Effector memory CD4-positive, alpha-beta T cell (primary cell): Measurements from ENCODE around the gene CDK18.
A peak's percentile ranks its signal among the peaks of the same experiment; 100 is the strongest.

Source experiments
- DNase-seq, 3 donors: peaks; one replicate each; pipeline ENCODE4 v3.0.0-alpha.2; 2020
- H3K27ac ChIP-seq: 2 replicates; pipeline ENCODE4 v1.7.0; 2013; ENCODE audit warnings: mild to moderate bottlenecking, low read length, moderate library complexity; ENCODE audit not compliant: insufficient read depth, poor library complexity, severe bottlenecking
- H3K27me3 ChIP-seq: replicated peaks from 2 replicates; pipeline ENCODE4 v1.7.0; 2013; ENCODE audit warnings: mild to moderate bottlenecking, low read length; ENCODE audit not compliant: insufficient read depth, control insufficient read depth, poor library complexity, severe bottlenecking
- H3K36me3 ChIP-seq: 2 replicates; pipeline ENCODE4 v1.7.0; 2013; ENCODE audit warnings: mild to moderate bottlenecking, low read length, moderate library complexity; ENCODE audit not compliant: control insufficient read depth, insufficient read depth
- H3K4me1 ChIP-seq: 2 replicates; pipeline ENCODE4 v1.7.0; 2013; ENCODE audit warnings: low read length, mild to moderate bottlenecking; ENCODE audit not compliant: control insufficient read depth, insufficient read depth, poor library complexity, severe bottlenecking
- H3K4me3 ChIP-seq: 2 replicates; pipeline ENCODE4 v1.7.0; 2013; ENCODE audit warnings: low read length, low read depth, mild to moderate bottlenecking; ENCODE audit not compliant: insufficient read depth, poor library complexity, severe bottlenecking
- H3K9me3 ChIP-seq: 2 replicates; pipeline ENCODE4 v1.7.0; 2013; ENCODE audit warnings: mild to moderate bottlenecking, low read length, moderate library complexity; ENCODE audit not compliant: control insufficient read depth

Gene CDK18

DNA sequence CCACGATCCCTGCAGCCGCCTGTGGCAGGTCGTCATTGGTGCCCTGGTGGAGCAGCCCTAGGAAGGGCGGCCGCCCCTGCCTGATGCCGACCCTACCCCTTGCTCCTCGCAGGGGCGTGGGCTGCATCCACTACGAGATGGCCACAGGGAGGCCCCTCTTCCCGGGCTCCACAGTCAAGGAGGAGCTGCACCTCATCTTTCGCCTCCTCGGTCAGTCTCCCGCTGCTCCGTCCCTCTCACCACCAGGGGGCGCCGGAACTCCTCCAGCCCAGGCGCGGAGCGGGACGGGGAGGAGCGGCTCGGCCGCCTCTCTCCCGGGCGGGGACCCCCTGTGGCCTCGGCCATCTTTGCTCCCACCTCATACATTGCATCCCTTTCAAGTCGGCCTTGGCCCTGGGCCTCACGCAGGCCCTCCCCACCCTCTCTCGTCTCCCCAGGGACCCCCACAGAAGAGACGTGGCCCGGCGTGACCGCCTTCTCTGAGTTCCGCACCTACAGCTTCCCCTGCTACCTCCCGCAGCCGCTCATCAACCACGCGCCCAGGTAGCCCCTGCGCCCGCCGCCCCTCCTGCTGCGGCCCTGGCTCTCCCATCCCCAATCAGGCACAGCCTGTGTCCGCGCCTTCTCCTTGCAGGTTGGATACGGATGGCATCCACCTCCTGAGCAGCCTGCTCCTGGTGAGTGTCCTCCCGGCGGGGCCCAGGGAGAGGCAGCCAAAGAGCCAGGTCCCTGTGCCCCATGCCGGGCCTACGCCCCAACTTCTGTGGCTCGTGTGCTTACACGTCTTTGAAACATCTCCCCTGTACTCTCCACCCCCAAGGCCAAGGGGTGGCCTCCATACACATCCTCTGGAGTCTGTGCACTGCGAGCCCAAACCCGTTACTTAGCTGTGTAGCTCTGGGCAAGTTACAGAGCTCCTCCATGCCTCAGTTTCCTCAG is 24.7 kb downstream of the CDK18 start:
- no peak overlapping the region for H3K27ac ChIP-seq
- H3K4me3 ChIP-seq = no peak overlapping the region
- peak; percentile 46 to 70 (median 63) for DNase-seq
- no peaks in the 10 kb centered on the region for H3K36me3 ChIP-seq
- no peaks in the 10 kb centered on the region for H3K27me3 ChIP-seq
- peaks cover 4% of the 10 kb centered on the region for H3K4me1 ChIP-seq
- H3K9me3 ChIP-seq = no peaks in the 10 kb centered on the region

DNA sequence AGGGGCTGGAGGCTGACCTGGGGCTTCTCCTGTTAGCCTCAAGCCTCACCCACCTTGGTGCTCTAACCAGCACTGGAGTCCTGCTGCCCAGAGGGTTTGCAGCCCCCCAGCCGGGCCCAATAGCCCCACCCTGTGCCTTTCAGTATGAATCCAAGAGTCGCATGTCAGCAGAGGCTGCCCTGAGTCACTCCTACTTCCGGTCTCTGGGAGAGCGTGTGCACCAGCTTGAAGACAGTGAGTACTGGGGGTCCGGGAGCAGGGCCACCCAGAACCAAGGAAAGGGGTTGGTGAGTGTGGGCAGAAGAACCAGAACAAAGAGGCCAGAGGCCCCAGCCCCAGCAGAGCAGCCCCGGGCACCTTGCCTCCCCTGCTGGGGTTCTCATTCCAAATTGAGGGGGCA is 25.6 kb downstream of the CDK18 start:
- Histone ChIP-seq H3K9me3 (no peaks in the 10 kb centered on the region), H3K4me3 (no peak overlapping the region), H3K36me3 (no peaks in the 10 kb centered on the region), H3K27me3 (no peaks in the 10 kb centered on the region), H3K27ac (no peak overlapping the region), H3K4me1 (peaks cover 4% of the 10 kb centered on the region)
- DNase-seq = no peak

DNA sequence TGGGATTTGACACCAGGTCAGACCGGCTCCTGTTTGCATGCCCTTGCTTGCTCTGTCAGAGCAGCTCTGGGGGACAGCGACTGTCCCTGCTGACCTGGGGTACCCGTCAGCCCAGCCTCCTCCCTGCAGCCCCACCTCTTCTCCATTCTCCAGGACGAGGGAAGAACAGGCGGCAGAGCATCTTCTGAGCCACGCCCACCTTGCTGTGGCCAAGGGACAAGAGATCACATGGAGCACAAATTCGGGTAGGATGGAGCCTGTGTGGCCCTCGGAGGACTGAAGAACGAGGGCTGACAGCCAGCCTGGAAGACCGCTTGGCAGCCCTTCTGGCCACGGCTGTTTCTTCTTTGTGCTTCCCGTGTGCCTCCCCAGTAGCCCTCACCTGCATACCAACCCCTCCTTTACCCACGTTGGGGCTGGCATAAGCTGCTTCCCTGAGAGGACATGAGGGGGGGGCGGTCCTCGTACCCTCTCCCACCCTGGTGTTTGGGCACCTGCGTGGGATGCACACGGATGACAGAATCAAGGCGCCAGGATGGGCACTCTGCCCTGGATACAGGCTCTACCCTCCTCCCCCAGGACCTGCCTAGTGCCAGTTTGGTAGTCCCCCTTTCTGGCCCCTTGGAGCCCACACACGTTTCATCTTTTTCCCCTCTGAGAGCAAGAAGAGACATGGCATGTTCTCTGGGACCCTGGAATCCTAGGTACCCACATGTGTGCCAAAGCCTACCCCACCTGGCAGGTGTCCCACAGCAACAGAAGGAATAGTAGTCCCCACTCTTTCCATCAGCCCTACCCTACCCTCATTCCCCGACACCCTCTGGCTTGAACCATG is 26.9 kb downstream of the CDK18 start:
- no peak overlapping the region for H3K27ac ChIP-seq
- H3K4me3 ChIP-seq = no peak overlapping the region
- no peak for DNase-seq
- H3K27me3 ChIP-seq = no peaks in the 10 kb centered on the region
- peaks cover 4% of the 10 kb centered on the region for H3K4me1 ChIP-seq
- H3K9me3 ChIP-seq = no peaks in the 10 kb centered on the region
- H3K36me3 ChIP-seq = no peaks in the 10 kb centered on the region

DNA sequence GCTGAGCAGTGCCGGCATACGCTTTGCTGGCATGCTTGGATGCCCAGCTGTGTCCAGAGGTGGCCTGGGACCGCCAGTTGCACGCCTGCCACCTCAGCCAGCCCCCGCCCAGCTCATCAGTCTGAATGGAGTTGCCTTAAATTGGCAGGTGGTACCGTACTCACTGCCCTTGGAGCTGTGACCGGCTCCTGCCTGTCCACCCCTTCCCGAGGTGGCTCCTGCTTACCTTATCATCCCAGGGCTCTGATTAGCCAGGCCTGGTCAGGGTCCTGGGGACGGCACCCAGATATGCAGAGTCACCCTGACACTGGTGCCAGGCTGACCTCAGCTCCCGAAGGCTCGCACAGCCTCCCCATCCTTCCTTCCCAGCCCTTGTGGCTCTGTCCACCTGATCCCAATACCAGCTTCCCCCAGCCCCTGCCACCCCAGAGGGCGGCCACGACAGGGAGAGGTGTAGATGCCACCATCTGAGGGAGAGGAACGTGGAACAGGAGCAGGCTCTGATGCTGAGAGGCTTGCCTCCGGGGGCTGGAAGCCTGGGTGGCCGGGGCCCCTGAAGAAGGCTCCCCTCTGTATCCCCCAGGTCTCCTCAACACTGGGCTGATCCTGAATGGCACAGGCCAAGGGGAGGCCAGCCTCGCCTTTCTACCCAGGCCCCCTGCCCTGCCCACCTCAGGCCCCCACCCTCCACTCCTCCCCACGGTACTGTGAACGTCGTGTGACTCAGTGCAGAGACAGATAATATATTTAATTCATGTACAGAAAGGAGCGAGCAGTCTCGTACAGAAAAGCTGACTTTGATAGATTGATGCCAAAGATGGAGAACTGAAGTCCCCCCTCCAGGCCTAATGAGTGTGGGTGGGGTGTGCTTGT is 27.8 kb downstream of the CDK18 start:
- H3K9me3 ChIP-seq = no peaks in the 10 kb centered on the region
- no peaks in the 10 kb centered on the region for H3K27me3 ChIP-seq
- no peak overlapping the region for H3K27ac ChIP-seq
- DNase-seq = no peak
- no peak overlapping the region for H3K4me3 ChIP-seq
- H3K36me3 ChIP-seq = no peaks in the 10 kb centered on the region
- peaks cover 4% of the 10 kb centered on the region for H3K4me1 ChIP-seq

DNA sequence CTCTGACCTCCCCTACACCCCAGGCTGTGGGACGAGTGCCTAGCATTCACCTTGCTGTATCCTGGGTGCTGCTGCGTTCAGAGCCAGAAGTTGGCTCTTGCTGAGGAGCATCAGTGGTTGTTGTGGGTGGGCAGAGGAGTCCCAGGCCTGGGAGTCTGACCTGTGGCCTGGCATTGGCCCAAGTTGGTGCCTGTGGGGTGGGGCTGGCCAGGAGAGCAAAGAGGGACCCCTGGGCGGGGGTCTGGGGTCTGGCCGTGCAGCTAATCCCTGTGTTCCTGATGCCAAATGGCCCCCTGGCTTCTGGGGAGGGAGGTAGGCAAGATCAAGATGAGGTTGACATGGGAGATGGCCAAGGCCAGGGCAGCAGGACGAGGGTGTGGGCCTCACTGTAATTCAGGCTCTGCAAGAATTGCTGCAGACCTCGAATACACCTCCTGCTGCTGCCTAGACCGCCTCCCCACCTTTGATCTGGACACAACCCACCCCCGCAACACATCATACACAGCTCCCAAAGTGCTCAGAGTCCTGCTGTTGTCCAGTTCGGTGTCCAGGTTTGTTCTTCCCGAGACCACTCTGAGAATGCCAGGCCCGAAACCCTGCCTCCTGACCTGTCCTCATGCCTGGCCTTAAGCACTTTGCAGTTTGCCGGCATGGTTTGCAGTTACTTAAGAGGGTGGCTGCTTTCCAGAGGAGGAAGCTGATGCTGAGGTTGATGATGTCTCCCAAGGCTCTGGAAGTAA is 28.7 kb downstream of the CDK18 start:
- H3K9me3 ChIP-seq = no peaks in the 10 kb centered on the region
- no peaks in the 10 kb centered on the region for H3K36me3 ChIP-seq
- H3K4me1 ChIP-seq = peaks cover 4% of the 10 kb centered on the region
- DNase-seq = no peak
- no peak overlapping the region for H3K4me3 ChIP-seq
- no peaks in the 10 kb centered on the region for H3K27me3 ChIP-seq
- H3K27ac ChIP-seq = no peak overlapping the region

DNA sequence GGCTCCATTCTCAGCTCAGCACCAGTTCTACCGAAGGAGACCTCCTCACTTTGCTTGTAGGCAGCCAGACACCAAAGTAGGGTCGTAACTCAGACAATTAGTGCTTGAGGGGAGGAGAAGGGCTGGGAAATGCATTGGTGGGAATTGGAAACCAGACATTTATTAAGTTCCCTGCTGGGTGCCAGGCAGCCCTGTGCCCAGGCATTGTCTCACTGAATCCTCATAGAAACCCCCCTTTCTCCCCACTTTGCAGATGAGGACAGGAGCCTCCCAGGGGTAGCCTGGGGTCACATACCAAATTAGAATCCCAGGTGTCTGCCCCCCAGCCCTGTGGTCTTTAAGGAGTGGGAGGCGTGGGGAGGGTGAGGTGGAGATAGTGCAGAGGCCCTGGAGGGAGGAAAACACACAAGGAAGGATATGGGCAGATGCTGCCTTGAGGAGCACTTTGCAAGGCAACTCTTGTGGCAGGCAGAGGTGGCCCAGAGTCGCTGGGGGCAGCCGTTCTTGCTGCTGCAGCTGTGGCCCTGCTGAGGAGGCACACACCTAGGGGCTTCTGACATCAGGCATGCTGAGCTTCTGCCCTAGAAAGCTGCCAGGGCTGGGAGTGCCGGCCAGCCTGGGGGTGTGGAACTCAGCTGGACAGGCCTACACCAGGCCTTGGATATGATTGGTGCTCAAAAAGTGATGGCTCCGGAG is 29.4 kb downstream of the CDK18 start:
- DNase-seq = no peak
- Histone ChIP-seq H3K4me1 (peaks cover under 1% of the 10 kb centered on the region), H3K27ac (no peak overlapping the region), H3K4me3 (no peak overlapping the region), H3K9me3 (no peaks in the 10 kb centered on the region), H3K36me3 (no peaks in the 10 kb centered on the region), H3K27me3 (no peaks in the 10 kb centered on the region)

DNA sequence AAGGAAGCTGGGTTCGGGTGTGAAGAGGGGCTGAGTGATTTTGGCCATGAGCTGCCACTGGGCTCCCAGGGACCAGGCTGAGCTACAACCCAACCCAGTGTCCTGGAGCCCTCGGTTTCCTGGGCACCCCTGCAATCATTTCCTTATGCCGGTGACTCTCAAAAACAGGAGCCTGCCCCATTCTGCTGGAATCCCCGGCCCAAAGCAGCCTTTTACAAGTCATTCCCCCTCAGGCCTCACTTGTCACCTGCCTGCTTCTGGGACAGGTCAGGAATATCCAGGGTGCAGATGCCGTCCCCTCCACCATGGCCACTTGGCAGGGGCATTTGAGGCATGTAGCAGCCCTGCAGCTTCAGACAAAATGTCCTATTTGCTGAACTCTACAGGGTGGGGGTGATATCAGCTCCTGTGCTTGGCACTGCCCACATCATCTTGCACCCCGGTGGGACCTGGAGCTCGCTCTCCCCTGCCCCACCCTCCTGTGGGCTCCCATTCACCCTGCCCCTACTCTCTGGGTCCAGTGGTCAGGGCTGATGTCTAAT is 30.0 kb downstream of the CDK18 start:
- no peak for DNase-seq
- Histone ChIP-seq H3K4me1 (no peaks in the 10 kb centered on the region), H3K27ac (no peak overlapping the region), H3K9me3 (no peaks in the 10 kb centered on the region), H3K36me3 (no peaks in the 10 kb centered on the region), H3K27me3 (no peaks in the 10 kb centered on the region), H3K4me3 (no peak overlapping the region)

DNA sequence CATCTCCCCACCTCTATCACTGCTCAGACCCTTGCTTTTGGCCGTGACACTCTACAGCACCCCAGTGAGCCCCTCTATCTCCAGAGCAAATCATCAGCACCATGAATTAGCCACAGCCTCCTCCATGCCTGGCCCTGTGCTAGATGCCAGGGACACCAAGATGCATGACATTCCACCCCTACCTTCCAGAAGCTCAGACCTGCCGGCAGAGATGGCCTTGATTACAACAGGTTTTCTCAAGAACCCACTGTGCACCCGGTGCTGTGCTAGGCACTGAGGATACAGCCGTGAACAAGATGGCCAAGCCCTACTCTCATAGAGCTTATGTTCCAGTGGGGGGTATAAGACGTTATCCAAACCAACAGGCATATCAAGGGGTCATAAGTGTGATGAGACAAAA is 30.6 kb downstream of the CDK18 start:
- no peaks in the 10 kb centered on the region for H3K9me3 ChIP-seq
- H3K27ac ChIP-seq = no peak overlapping the region
- H3K36me3 ChIP-seq = no peaks in the 10 kb centered on the region
- no peaks in the 10 kb centered on the region for H3K4me1 ChIP-seq
- H3K27me3 ChIP-seq = no peaks in the 10 kb centered on the region
- DNase-seq = no peak
- no peak overlapping the region for H3K4me3 ChIP-seq
